Kidney epithelial cell (primary cell): ENCODE results near the gene IRS2. TPM values are rescaled to one million over a fixed set of nuclear protein-coding genes. Genes with fewer than 3 reads are reported as not detected.
"Not testable (repeated sequence)": the region's sequence is repeated elsewhere in the genome, so short reads cannot be mapped to it uniquely, and the experiment has no call there.

Experiments used
- DNase-seq: peaks from one replicate; pipeline ENCODE4 v3.0.0-alpha.2; 2010; ENCODE audit warnings: low read depth
- H3K27me3 ChIP-seq: 2 replicates; pipeline ENCODE4 v1.6.0; 2011; ENCODE audit warnings: low read length; ENCODE audit not compliant: control insufficient read depth, insufficient read depth
- H3K36me3 ChIP-seq: 2 replicates; pipeline ENCODE4 v1.5.1; 2011; ENCODE audit warnings: low read length; ENCODE audit not compliant: control insufficient read depth, insufficient read depth
- H3K4me3 ChIP-seq: 2 replicates; pipeline ENCODE4 v1.5.1; 2011; ENCODE audit warnings: low read depth, mild to moderate bottlenecking, control low read depth, low read length
- total RNA-seq: library from RNA; depleted of rRNA; stranded (reverse); fragments of >200 nt; gene quantifications from 2 replicates; pipeline ENCODE4 v1.2.3, GENCODE V29; 2015
- TF ChIP-seq, protein P1 (sequence below): IDR thresholded peaks from 2 replicates; pipeline ENCODE4 v1.5.1; 2011; ENCODE audit warnings: mild to moderate bottlenecking, moderate library complexity, low read length, control low read depth, inconsistent platforms; ENCODE audit not compliant: insufficient read depth, poor library complexity, severe bottlenecking

The IRS2 gene
- total RNA-seq, 1 donor from 2014 or later, result 27.1 TPM

- no peak for DNase-seq
- Histone ChIP-seq H3K4me3 (no peak overlapping the region), H3K27me3 (no peaks in the 10 kb centered on the region), H3K36me3 (no peaks in the 10 kb centered on the region)
- TF ChIP-seq, protein P1, sequence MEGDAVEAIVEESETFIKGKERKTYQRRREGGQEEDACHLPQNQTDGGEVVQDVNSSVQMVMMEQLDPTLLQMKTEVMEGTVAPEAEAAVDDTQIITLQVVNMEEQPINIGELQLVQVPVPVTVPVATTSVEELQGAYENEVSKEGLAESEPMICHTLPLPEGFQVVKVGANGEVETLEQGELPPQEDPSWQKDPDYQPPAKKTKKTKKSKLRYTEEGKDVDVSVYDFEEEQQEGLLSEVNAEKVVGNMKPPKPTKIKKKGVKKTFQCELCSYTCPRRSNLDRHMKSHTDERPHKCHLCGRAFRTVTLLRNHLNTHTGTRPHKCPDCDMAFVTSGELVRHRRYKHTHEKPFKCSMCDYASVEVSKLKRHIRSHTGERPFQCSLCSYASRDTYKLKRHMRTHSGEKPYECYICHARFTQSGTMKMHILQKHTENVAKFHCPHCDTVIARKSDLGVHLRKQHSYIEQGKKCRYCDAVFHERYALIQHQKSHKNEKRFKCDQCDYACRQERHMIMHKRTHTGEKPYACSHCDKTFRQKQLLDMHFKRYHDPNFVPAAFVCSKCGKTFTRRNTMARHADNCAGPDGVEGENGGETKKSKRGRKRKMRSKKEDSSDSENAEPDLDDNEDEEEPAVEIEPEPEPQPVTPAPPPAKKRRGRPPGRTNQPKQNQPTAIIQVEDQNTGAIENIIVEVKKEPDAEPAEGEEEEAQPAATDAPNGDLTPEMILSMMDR, result no peak
These were observed 52.2 kb downstream of the IRS2 start for GRCh38 chr13:109734002-109734785.

- DNase-seq, result no peak
- Histone ChIP-seq H3K4me3 (no peak overlapping the region), H3K27me3 (no peaks in the 10 kb centered on the region), H3K36me3 (no peaks in the 10 kb centered on the region)
- TF ChIP-seq, protein P1, result no peak
These were observed 52.8 kb downstream of the IRS2 start for GRCh38 chr13:109733550-109733949.

GRCh38 chr13:109732470-109733170 is 53.8 kb downstream of the IRS2 start:
- not testable (repeated sequence) for H3K27me3 ChIP-seq, H3K36me3 ChIP-seq, DNase-seq, H3K4me3 ChIP-seq

DNA sequence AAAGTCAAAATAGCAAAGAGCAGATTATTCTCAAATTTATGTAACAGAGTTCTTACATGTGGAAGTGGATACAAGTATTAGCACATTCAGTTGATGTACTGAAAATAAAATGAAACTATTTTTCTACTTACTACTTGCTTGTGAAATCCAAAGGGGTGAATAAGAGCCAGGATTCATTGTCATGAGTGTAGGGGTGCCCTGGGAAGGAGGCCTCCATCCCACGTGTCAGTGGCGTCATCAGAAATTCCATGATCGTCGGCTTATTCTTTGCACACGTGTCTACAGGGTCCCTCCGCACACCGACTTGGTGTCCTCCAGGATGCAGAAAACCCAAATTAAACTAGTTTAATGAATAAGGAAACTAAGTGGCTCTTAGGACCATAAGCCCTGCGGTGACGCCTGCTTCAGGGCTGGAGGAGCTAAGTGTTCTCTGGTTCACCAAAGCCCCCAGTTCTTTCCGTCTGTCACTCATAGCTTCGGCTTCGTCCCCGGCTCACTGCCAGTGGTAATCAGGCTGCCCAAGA is 55.5 kb downstream of the IRS2 start:
- Histone ChIP-seq H3K27me3 (no peaks in the 10 kb centered on the region), H3K36me3 (no peaks in the 10 kb centered on the region), H3K4me3 (no peak overlapping the region)
- TF ChIP-seq, protein P1, result no peak
- no peak for DNase-seq

DNA sequence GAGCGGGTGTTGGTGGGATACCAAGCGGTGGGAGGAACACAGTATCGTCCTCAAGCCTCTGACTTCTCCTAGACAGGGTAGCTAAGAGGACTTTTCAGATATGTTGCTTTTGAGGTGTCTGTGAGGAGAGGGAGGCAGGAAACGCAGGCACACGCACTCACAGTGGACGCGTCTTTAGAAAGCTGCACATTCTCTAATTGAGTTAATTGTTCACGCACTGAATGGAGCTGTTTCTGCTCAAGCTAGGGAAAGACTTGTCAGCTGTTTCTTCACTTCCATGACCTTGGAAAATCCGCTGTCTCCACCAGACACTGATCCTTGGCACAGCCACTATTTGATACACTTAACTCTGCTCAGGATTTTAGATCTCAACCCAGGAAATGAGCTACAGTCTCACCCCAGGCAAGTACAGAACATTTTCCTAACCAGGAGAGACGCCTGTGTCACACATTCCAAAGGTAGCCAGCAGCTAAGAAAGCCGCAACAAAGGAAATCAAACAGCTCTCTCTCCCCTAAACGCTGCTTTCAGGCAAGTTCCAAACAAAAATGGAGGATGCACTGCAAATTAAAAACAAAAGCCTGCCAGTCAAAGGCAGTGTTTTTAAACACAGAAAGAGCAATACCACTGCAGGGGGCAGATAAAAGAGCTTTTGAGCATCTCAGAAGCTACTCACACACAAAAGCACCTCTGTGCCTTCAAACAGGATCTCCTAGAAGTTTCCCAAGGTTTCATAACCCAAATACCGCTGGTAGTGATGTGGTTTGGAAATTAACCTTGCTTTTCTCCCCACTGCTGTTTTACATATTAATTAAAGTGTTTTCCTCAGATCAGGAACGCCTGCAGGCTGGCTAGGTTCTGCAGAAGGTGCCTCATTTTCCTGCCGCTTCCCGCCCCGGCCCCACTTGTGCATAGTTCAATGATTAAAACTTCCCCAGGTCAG is 57.3 kb downstream of the IRS2 start:
- Histone ChIP-seq H3K36me3 (no peaks in the 10 kb centered on the region), H3K4me3 (no peak overlapping the region), H3K27me3 (no peaks in the 10 kb centered on the region)
- no peak for DNase-seq
- TF ChIP-seq, protein P1, result no peak
